ENCODE data around the gene SLC25A4.
"Not testable (repeated sequence)": the region's sequence is repeated elsewhere in the genome, so short reads cannot be mapped to it uniquely, and the experiment has no call there.

Gene SLC25A4

GRCh38 chr4:185186769-185187168 is 43.7 kb downstream of the SLC25A4 start:
- no peak for DNase-seq

- DNase-seq: no peak
Measured at GRCh38 chr4:185189606-185190305, 46.7 kb downstream of the SLC25A4 start.

- DNase-seq: no peak
Measured at GRCh38 chr4:185190306-185190856, 47.3 kb downstream of the SLC25A4 start.

- no peak for DNase-seq
Measured at GRCh38 chr4:185192059-185192458, 49.0 kb downstream of the SLC25A4 start.

GRCh38 chr4:185194924-185195888 is 52.1 kb downstream of the SLC25A4 start:
- DNase-seq: no peak

DNA sequence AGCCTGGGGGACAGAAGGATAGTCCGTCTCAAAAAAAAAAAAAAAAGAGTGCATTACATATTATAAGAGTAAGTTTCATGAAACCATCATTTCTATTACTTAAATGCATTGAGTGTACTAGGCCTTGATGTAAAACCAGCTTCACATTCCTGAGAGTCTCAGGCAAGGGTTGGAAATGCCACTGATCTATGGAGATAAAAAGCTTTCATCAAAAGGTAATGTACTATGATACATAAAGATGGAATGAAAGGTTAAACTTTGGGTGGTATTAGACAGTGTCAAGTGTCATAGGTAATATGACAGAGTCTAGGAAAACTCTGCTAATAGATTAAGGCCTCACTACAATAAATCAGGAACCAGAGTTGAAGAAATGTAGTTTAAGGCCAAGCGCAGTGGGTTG is 53.4 kb downstream of the SLC25A4 start:
- DNase-seq: no peak

- not testable (repeated sequence) for DNase-seq
Measured at GRCh38 chr4:185198189-185198588, 55.1 kb downstream of the SLC25A4 start.
